GM21576 (cell line): ENCODE data around the gene ZNF516.

ENCODE experiments used
- ATAC-seq: cut with Tn5 transposase; IDR thresholded peaks from one replicate; pipeline ENCODE4 v1.9.1; 2021; ENCODE audit warnings: mild to moderate bottlenecking, moderate library complexity; ENCODE audit not compliant: unreplicated experiment

ZNF516 gene

GRCh38 chr18:76428396-76429261, 66.4 kb downstream of the ZNF516 start:
- no peak for ATAC-seq

- ATAC-seq = no peak
Observed at GRCh38 chr18:76426737-76427305, 68.2 kb downstream of the ZNF516 start.

- ATAC-seq = no peak
Observed at GRCh38 chr18:76425146-76426131, 69.6 kb downstream of the ZNF516 start.

GRCh38 chr18:76422838-76423237, 72.2 kb downstream of the ZNF516 start:
- no peak for ATAC-seq

- ATAC-seq = no peak
Observed at GRCh38 chr18:76422121-76422520, 72.9 kb downstream of the ZNF516 start.

GRCh38 chr18:76421685-76422078, 73.4 kb downstream of the ZNF516 start:
- ATAC-seq = no peak

GRCh38 chr18:76420898-76421684, 74.0 kb downstream of the ZNF516 start:
- ATAC-seq = no peak

GRCh38 chr18:76419811-76420210, 75.2 kb downstream of the ZNF516 start:
- no peak for ATAC-seq

GRCh38 chr18:76416911-76417310, 78.1 kb downstream of the ZNF516 start:
- no peak for ATAC-seq

- no peak for ATAC-seq
Observed at GRCh38 chr18:76414936-76415621, 80.0 kb downstream of the ZNF516 start.

GRCh38 chr18:76412818-76413565, 82.0 kb downstream of the ZNF516 start:
- no peak for ATAC-seq

- no peak for ATAC-seq
Observed at GRCh38 chr18:76412010-76412817, 82.8 kb downstream of the ZNF516 start.

- no peak for ATAC-seq
Observed at GRCh38 chr18:76410660-76411417, 84.2 kb downstream of the ZNF516 start.

GRCh38 chr18:76410033-76410432, 85.0 kb downstream of the ZNF516 start:
- ATAC-seq = no peak

GRCh38 chr18:76408480-76409067, 86.5 kb downstream of the ZNF516 start:
- no peak for ATAC-seq

GRCh38 chr18:76407681-76408080, 87.4 kb downstream of the ZNF516 start:
- ATAC-seq = no peak

GRCh38 chr18:76406791-76407190, 88.3 kb downstream of the ZNF516 start:
- no peak for ATAC-seq
